ENCODE results near the gene SLC45A3. TPM values are rescaled to one million over a fixed set of nuclear protein-coding genes. Genes with fewer than 3 reads are reported as not detected.

The SLC45A3 gene
- total and polyA plus RNA-seq, 5 donors from 2014 or later = 0.74 TPM; not detected in 4

DNA sequence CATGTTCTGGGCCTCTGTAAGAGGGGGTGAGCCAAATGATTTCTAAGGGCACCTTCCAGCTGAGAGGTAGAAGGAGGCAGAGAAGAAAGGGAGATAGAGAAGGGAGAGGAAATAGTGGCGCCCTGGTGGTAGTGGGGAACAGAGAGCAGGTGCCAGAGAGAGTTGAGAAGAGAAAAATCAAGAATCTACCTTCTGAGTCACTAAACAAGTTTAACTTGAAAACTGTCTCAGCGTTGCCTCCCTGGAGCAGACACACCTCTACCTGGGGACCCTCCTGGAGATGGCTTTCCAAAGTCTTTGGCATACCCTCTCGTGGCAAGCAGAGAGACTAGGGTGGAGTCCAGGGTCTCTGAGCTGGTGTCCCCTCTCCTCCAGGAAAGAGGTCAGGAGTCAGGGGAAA is 1.1 kb upstream of the SLC45A3 start:
- no peak overlapping the region for H3K4me3 ChIP-seq (ENCODE audit: low read depth, low read length)
- no peak for ATAC-seq (ENCODE audit: low read depth in 2 of 2)

DNA sequence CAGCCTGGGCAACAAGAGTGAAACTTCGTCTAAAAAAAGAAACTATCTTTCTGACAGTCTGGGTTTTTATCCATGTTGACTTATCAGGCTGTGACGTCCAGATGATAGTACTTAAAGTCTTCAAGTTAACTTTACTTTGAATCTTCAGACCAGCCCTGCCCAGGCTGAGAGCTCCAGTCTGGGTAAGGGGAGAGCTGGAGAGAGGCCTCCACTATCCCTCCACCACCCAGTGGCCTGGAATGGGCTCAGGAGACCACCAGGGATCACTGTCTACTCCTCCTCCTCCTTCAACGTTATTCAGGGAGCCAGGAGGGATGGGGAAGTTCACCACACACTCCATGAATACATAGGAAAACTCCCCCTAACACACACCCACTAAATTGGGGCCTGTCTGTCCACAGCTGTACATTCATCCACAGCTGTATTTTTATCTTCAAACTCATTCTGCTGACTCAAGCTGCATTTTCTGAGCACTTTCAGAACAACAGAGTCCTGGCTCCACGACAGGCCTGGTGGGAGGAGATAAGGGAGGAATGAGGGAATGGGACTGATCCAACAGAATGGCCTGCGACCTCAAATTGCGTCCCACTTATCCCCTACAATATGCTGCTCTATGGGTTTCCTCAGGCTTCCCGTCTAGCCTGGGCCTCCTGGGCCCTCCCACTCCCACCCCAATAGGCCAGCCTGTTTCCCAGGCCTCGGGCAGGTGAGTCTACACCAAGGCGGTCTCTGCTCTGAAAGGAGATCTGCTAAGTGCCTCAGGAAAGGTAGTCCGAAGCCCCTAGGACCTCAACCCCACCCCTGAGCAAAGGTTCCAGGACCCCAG is 1.8 kb downstream of the SLC45A3 start:
- peak overlapping the region in 2 of 4 donors; percentile 19 to 79 for H3K4me3 Mint-ChIP-seq
- no peak for ATAC-seq (ENCODE audit: low read depth in 2 of 2)

More for the DNA sequence above, 1.1 kb upstream of the SLC45A3 start:
- Mint-ChIP-seq H3K36me3 (no peaks in the 10 kb centered on the region), H3K4me1 (peaks cover 0 to 12% (median 3%) of the 10 kb centered on the region in 4 donors), H3K27me3 (peaks cover 35% of the 10 kb centered on the region), H3K27ac (no peak overlapping the region), H3K4me3 (peak overlapping the region in 2 of 4 donors; percentile 41 to 52), H3K9me3 (peaks cover 0 to 3% (median 0%) of the 10 kb centered on the region in 7 donors)
- peaks cover 11% of the 10 kb centered on the region for H3K27me3 ChIP-seq (ENCODE audit: control insufficient read depth, insufficient read depth, low read length)
- DNase-seq = no peak
- H3K9me3 ChIP-seq (ENCODE audit: control insufficient read depth in 2 of 2, low read length in 2 of 2) = no peaks in the 10 kb centered on the region
- no peak overlapping the region for H3K27ac ChIP-seq (ENCODE audit: insufficient read depth, low read length, poor library complexity, severe bottlenecking)
- no peaks in the 10 kb centered on the region for H3K36me3 ChIP-seq (ENCODE audit: control insufficient read depth, insufficient read depth, low read length)
- peaks cover 12% of the 10 kb centered on the region for H3K4me1 ChIP-seq (ENCODE audit: control insufficient read depth, insufficient read depth, low read length, poor library complexity, severe bottlenecking)

DNA sequence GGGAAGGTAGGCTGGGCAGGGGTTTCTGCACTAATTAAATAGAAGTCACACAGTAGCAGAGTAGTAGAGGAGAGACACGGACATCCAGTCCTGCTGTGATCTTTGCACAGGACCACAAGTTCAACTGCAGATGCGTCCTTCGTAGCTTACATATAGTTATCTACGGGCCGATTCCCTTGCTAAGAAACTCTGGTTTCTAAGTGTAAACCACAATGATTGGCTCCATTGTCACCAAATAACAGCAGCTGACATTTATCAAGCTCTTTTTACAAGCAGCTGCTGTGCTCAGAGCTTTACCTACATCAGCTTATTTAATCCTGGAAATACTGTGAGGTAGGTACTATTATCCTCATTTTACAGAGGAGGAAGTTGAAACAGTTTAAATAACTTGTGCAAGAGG is 3.1 kb downstream of the SLC45A3 start:
- H3K4me1 ChIP-seq (ENCODE audit: control insufficient read depth, insufficient read depth, low read length, poor library complexity, severe bottlenecking) = peaks cover 12% of the 10 kb centered on the region
- H3K27me3 ChIP-seq (ENCODE audit: control insufficient read depth, insufficient read depth, low read length) = peaks cover 11% of the 10 kb centered on the region
- peak overlapping the region in 1 of 4 donors; percentile 62 for H3K4me3 Mint-ChIP-seq
- no peaks in the 10 kb centered on the region for H3K9me3 ChIP-seq (ENCODE audit: control insufficient read depth in 2 of 2, low read length in 2 of 2)
- H3K27me3 Mint-ChIP-seq = peaks cover 44% of the 10 kb centered on the region
- ATAC-seq (ENCODE audit: low read depth in 2 of 2) (no peak), DNase-seq (no peak)
- peaks cover 0 to 3% (median 0%) of the 10 kb centered on the region in 7 donors for H3K9me3 Mint-ChIP-seq
- H3K27ac ChIP-seq (ENCODE audit: insufficient read depth, low read length, poor library complexity, severe bottlenecking) = no peak overlapping the region
- H3K27ac Mint-ChIP-seq = peak overlapping the region in 1 of 3 donors; percentile 38
- no peaks in the 10 kb centered on the region for H3K36me3 Mint-ChIP-seq
- no peak overlapping the region for H3K4me3 ChIP-seq (ENCODE audit: low read depth, low read length)
- peaks cover 0 to 12% (median 3%) of the 10 kb centered on the region in 4 donors for H3K4me1 Mint-ChIP-seq
- H3K36me3 ChIP-seq (ENCODE audit: control insufficient read depth, insufficient read depth, low read length) = no peaks in the 10 kb centered on the region

More for the DNA sequence above, 1.8 kb downstream of the SLC45A3 start:
- peaks cover 0 to 3% (median 0%) of the 10 kb centered on the region in 7 donors for H3K9me3 Mint-ChIP-seq
- H3K4me1 Mint-ChIP-seq = peaks cover 0 to 12% (median 3%) of the 10 kb centered on the region in 4 donors
- no peak overlapping the region for H3K27ac ChIP-seq (ENCODE audit: insufficient read depth, low read length, poor library complexity, severe bottlenecking)
- no peak overlapping the region for H3K4me3 ChIP-seq (ENCODE audit: low read depth, low read length)
- no peaks in the 10 kb centered on the region for H3K36me3 ChIP-seq (ENCODE audit: control insufficient read depth, insufficient read depth, low read length)
- no peaks in the 10 kb centered on the region for H3K36me3 Mint-ChIP-seq
- H3K27me3 ChIP-seq (ENCODE audit: control insufficient read depth, insufficient read depth, low read length) = peaks cover 11% of the 10 kb centered on the region
- peaks cover 12% of the 10 kb centered on the region for H3K4me1 ChIP-seq (ENCODE audit: control insufficient read depth, insufficient read depth, low read length, poor library complexity, severe bottlenecking)
- no peaks in the 10 kb centered on the region for H3K9me3 ChIP-seq (ENCODE audit: control insufficient read depth in 2 of 2, low read length in 2 of 2)
- no peak for DNase-seq
- no peak overlapping the region for H3K27ac Mint-ChIP-seq
- peaks cover 44% of the 10 kb centered on the region for H3K27me3 Mint-ChIP-seq

DNA sequence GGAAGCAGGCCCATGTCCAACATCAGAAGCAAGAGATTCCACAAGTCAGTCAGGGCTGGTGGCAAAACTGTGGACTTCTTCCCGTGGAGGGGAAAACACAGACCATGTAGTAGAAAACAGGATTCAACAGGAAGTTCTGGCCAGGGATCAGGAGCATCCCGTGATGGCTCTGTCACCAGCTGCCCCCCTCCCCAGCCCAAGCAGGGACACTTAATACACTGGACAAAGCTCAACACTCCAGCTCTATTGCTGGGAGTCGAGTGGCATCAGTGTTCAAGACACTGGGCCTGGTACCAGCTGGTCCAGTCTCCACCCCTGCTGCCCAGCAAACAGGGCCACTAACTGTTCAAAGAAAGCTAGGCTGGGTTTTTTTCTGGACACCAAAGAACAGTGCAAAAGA is 3.7 kb downstream of the SLC45A3 start:
- no peaks in the 10 kb centered on the region for H3K36me3 Mint-ChIP-seq
- Histone ChIP-seq H3K4me3 (ENCODE audit: low read depth, low read length) (no peak overlapping the region), H3K36me3 (ENCODE audit: control insufficient read depth, insufficient read depth, low read length) (no peaks in the 10 kb centered on the region), H3K27ac (ENCODE audit: insufficient read depth, low read length, poor library complexity, severe bottlenecking) (no peak overlapping the region), H3K27me3 (ENCODE audit: control insufficient read depth, insufficient read depth, low read length) (peaks cover 11% of the 10 kb centered on the region), H3K9me3 (ENCODE audit: control insufficient read depth in 2 of 2, low read length in 2 of 2) (no peaks in the 10 kb centered on the region), H3K4me1 (ENCODE audit: control insufficient read depth, insufficient read depth, low read length, poor library complexity, severe bottlenecking) (peaks cover 12% of the 10 kb centered on the region)
- no peak overlapping the region for H3K27ac Mint-ChIP-seq
- peaks cover 0 to 12% (median 3%) of the 10 kb centered on the region in 4 donors for H3K4me1 Mint-ChIP-seq
- peaks cover 0 to 3% (median 0%) of the 10 kb centered on the region in 7 donors for H3K9me3 Mint-ChIP-seq
- H3K27me3 Mint-ChIP-seq = peaks cover 39% of the 10 kb centered on the region
- ATAC-seq (ENCODE audit: low read depth in 2 of 2) (no peak), DNase-seq (no peak)
- H3K4me3 Mint-ChIP-seq = no peak overlapping the region

DNA sequence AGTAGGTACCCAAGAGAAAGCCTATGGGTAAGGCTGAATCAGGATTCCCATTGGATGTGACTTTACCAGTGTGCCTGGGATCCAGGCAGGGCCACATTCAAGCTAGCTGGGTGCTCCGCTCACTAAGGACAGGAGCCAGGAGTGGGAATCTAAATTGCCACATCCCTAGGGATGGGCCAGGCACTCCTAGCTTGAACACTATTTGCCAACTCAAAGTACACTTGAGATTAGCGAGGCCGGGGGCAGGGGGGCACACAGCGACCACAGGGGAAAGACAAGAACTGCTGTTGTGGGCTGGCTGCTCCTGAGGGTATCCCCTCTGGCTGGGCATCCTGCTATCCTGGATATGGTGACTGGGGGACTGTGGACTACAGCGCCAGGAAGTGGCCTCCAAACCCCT is 4.3 kb downstream of the SLC45A3 start:
- Histone ChIP-seq H3K36me3 (ENCODE audit: control insufficient read depth, insufficient read depth, low read length) (no peaks in the 10 kb centered on the region), H3K4me3 (ENCODE audit: low read depth, low read length) (no peak overlapping the region), H3K27ac (ENCODE audit: insufficient read depth, low read length, poor library complexity, severe bottlenecking) (no peak overlapping the region), H3K27me3 (ENCODE audit: control insufficient read depth, insufficient read depth, low read length) (peaks cover 8% of the 10 kb centered on the region), H3K4me1 (ENCODE audit: control insufficient read depth, insufficient read depth, low read length, poor library complexity, severe bottlenecking) (peaks cover 12% of the 10 kb centered on the region), H3K9me3 (ENCODE audit: control insufficient read depth in 2 of 2, low read length in 2 of 2) (no peaks in the 10 kb centered on the region)
- H3K36me3 Mint-ChIP-seq = no peaks in the 10 kb centered on the region
- no peak for DNase-seq
- peaks cover 0 to 12% (median 3%) of the 10 kb centered on the region in 4 donors for H3K4me1 Mint-ChIP-seq
- H3K27ac Mint-ChIP-seq = no peak overlapping the region
- no peak for ATAC-seq (ENCODE audit: low read depth in 2 of 2)
- H3K9me3 Mint-ChIP-seq = peaks cover 0 to 3% (median 0%) of the 10 kb centered on the region in 7 donors
- no peak overlapping the region for H3K4me3 Mint-ChIP-seq
- peaks cover 33% of the 10 kb centered on the region for H3K27me3 Mint-ChIP-seq

DNA sequence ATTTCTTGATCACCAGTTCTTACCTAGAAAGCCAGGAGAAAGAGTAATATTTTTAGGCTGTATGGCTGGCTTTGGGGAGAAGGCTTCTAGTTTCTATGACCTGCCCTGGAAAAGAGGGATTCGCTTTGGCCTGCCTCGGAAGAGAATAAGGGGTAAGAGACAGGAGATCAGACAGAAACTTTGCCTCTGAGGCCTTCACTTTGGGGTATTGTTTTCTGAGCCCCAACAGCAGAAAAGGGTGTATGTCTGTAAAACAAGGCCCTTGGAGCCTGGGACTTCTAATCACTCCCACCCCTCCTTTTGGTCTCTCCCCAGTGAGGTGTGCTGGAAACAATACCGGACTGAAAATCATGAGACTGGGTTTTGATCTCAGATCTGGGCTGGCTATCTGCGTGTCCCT is 5.1 kb downstream of the SLC45A3 start:
- Mint-ChIP-seq H3K27me3 (peaks cover 28% of the 10 kb centered on the region), H3K9me3 (no peaks in the 10 kb centered on the region), H3K4me3 (no peak overlapping the region), H3K4me1 (peaks cover 0 to 7% (median 2%) of the 10 kb centered on the region in 4 donors), H3K27ac (no peak overlapping the region), H3K36me3 (no peaks in the 10 kb centered on the region)
- Histone ChIP-seq H3K27me3 (ENCODE audit: control insufficient read depth, insufficient read depth, low read length) (peaks cover 8% of the 10 kb centered on the region), H3K36me3 (ENCODE audit: control insufficient read depth, insufficient read depth, low read length) (no peaks in the 10 kb centered on the region), H3K27ac (ENCODE audit: insufficient read depth, low read length, poor library complexity, severe bottlenecking) (no peak overlapping the region), H3K4me1 (ENCODE audit: control insufficient read depth, insufficient read depth, low read length, poor library complexity, severe bottlenecking) (peaks cover 12% of the 10 kb centered on the region), H3K4me3 (ENCODE audit: low read depth, low read length) (no peak overlapping the region), H3K9me3 (ENCODE audit: control insufficient read depth in 2 of 2, low read length in 2 of 2) (no peaks in the 10 kb centered on the region)
- DNase-seq = no peak
- ATAC-seq (ENCODE audit: low read depth in 2 of 2) = no peak

DNA sequence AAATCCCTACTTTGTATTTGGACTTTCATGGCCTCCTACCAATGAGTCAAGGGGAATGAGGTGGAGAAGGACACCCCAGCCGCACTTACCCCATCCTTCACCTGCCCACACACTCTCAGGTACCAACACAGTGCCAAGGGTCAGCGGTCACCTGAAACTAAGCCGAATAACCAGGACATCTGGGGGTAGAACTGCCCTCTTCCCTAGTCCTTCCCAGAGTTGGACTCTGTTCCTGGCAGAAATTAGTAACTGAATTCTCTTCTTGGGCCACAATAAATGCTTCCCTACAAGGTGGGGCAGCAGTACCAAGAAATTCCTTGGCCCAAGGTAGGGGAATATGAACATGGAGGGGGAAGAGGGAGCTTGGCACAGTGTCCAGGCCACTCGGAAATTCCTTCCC is 7.3 kb downstream of the SLC45A3 start:
- H3K9me3 ChIP-seq (ENCODE audit: control insufficient read depth in 2 of 2, low read length in 2 of 2) = no peaks in the 10 kb centered on the region
- H3K36me3 Mint-ChIP-seq = no peaks in the 10 kb centered on the region
- no peaks in the 10 kb centered on the region for H3K4me1 Mint-ChIP-seq
- H3K4me1 ChIP-seq (ENCODE audit: control insufficient read depth, insufficient read depth, low read length, poor library complexity, severe bottlenecking) = no peaks in the 10 kb centered on the region
- H3K36me3 ChIP-seq (ENCODE audit: control insufficient read depth, insufficient read depth, low read length) = no peaks in the 10 kb centered on the region
- ATAC-seq (ENCODE audit: low read depth in 2 of 2) = no peak
- no peaks in the 10 kb centered on the region for H3K9me3 Mint-ChIP-seq
- H3K27ac ChIP-seq (ENCODE audit: insufficient read depth, low read length, poor library complexity, severe bottlenecking) = no peak overlapping the region
- no peaks in the 10 kb centered on the region for H3K27me3 ChIP-seq (ENCODE audit: control insufficient read depth, insufficient read depth, low read length)
- no peak for DNase-seq
- H3K27ac Mint-ChIP-seq = peak overlapping the region in 1 of 3 donors; percentile 38
- no peak overlapping the region for H3K4me3 Mint-ChIP-seq
- no peak overlapping the region for H3K4me3 ChIP-seq (ENCODE audit: low read depth, low read length)
- peaks cover 29% of the 10 kb centered on the region for H3K27me3 Mint-ChIP-seq

Data from CD4-positive, CD25-positive, alpha-beta regulatory T cell (primary cell).